HG03354 (cell line): ENCODE measurements around the gene CYYR1.

Source experiments
- ATAC-seq: cut with Tn5 transposase; IDR thresholded peaks from one replicate; pipeline ENCODE4 v1.9.1; 2021; ENCODE audit warnings: mild to moderate bottlenecking; ENCODE audit not compliant: unreplicated experiment, poor library complexity, severe bottlenecking

CYYR1 gene

GRCh38 chr21:26572702-26573381, at the start of gene CYYR1:
TSS of gene CYYR1 (minus strand) at chr21:26573286. CDS start at chr21:26572940, 346 bp downstream.
- no peak for ATAC-seq

- no peak for ATAC-seq
These were observed 44.1 kb upstream of the CYYR1 start for GRCh38 chr21:26617176-26617575.

GRCh38 chr21:26614251-26614650, 41.2 kb upstream of the CYYR1 start:
- no peak for ATAC-seq

GRCh38 chr21:26599261-26599660, 26.2 kb upstream of the CYYR1 start:
- no peak for ATAC-seq

- no peak for ATAC-seq
These were observed 24.9 kb upstream of the CYYR1 start for GRCh38 chr21:26597981-26598380.

- no peak for ATAC-seq
These were observed 23.9 kb upstream of the CYYR1 start for GRCh38 chr21:26597031-26597430.

GRCh38 chr21:26595971-26596370, 22.9 kb upstream of the CYYR1 start:
- no peak for ATAC-seq

GRCh38 chr21:26593800-26594199, 20.7 kb upstream of the CYYR1 start:
- ATAC-seq = no peak

GRCh38 chr21:26591543-26591942, 18.5 kb upstream of the CYYR1 start:
- ATAC-seq = no peak

- ATAC-seq = no peak
These were observed 15.4 kb upstream of the CYYR1 start for GRCh38 chr21:26588446-26588845.

- no peak for ATAC-seq
These were observed 14.7 kb upstream of the CYYR1 start for GRCh38 chr21:26587736-26588201.

- no peak for ATAC-seq
These were observed 10.7 kb upstream of the CYYR1 start for GRCh38 chr21:26583769-26584168.

- no peak for ATAC-seq
These were observed 8.7 kb upstream of the CYYR1 start for GRCh38 chr21:26581818-26582217.

- ATAC-seq = no peak
These were observed 897 bp downstream of the CYYR1 start for GRCh38 chr21:26572076-26572701.

- ATAC-seq = no peak
These were observed 2.9 kb downstream of the CYYR1 start for GRCh38 chr21:26570203-26570602.

- no peak for ATAC-seq
These were observed 7.5 kb downstream of the CYYR1 start for GRCh38 chr21:26565546-26565945.

- no peak for ATAC-seq
These were observed 8.0 kb downstream of the CYYR1 start for GRCh38 chr21:26565111-26565510.

- no peak for ATAC-seq
These were observed 9.1 kb downstream of the CYYR1 start for GRCh38 chr21:26563856-26564503.

- ATAC-seq = no peak
These were observed 12.5 kb downstream of the CYYR1 start for GRCh38 chr21:26560612-26561011.

GRCh38 chr21:26559099-26559498, 14.0 kb downstream of the CYYR1 start:
- ATAC-seq = no peak

- ATAC-seq = no peak
These were observed 16.0 kb downstream of the CYYR1 start for GRCh38 chr21:26557106-26557505.
